Subcutaneous adipose tissue (tissue), 4 donors: ENCODE data around the gene NRXN3. TPM values are rescaled to one million over a fixed set of nuclear protein-coding genes. Genes with fewer than 3 reads are reported as not detected.

ENCODE experiments used
- total RNA-seq, 4 donors: library from RNA; depleted of rRNA; stranded (reverse); fragments of >200 nt; gene quantifications; one replicate each; pipeline ENCODE4 v1.1.0, GENCODE V29; 2016
- TF ChIP-seq, protein P1 (sequence below): fragments of 450-650 bp; IDR thresholded peaks from one replicate; pipeline ENCODE4 v1.5.1; 2016; ENCODE audit warnings: low read depth, mild to moderate bottlenecking, control low read depth, antibody characterized with exemption, moderate library complexity

Gene NRXN3
- total RNA-seq, 4 donors from 2014 or later: 0.57 to 2.4 (median 1.1) TPM; not detected in 1

DNA sequence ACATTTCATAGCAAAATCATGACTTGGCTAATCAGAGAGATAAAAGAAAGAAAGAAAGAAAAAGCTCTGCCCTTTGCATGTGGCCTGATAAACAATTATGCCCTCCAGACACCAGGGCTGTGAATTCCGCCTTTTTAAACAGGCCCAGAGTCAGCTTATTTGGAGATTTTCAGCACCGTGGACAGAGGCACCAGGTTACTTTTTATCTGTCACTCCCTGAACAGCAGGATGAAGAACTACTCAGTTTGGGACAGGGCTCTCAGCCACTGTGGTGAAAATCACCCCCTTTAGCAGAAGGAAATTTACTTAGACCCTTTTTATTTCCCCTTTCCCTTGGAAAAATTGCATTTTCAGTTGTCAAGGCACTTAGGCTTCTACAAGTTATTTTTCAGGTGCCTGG is 359.9 kb downstream of the NRXN3 start:
- TF ChIP-seq, protein P1, sequence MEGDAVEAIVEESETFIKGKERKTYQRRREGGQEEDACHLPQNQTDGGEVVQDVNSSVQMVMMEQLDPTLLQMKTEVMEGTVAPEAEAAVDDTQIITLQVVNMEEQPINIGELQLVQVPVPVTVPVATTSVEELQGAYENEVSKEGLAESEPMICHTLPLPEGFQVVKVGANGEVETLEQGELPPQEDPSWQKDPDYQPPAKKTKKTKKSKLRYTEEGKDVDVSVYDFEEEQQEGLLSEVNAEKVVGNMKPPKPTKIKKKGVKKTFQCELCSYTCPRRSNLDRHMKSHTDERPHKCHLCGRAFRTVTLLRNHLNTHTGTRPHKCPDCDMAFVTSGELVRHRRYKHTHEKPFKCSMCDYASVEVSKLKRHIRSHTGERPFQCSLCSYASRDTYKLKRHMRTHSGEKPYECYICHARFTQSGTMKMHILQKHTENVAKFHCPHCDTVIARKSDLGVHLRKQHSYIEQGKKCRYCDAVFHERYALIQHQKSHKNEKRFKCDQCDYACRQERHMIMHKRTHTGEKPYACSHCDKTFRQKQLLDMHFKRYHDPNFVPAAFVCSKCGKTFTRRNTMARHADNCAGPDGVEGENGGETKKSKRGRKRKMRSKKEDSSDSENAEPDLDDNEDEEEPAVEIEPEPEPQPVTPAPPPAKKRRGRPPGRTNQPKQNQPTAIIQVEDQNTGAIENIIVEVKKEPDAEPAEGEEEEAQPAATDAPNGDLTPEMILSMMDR: no peak

DNA sequence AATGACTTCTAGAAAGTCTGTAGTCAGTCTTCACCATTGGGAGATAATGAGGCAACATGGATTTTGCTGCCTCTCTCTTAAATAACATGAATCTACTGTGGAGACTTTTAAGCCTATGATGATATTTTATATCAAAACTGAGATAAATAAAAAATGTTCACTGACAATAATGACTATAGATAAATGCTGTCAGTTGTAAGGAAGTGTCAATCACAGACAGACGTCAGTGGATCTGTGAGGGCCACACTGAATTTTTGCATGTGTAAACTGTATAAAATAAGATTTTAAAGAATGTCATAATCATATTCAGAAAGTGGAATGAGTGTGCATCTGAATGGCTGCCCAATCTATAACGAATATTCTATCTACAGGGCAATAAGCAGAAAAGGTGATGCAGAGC is 364.0 kb downstream of the NRXN3 start:
- TF ChIP-seq, protein P1: no peak

DNA sequence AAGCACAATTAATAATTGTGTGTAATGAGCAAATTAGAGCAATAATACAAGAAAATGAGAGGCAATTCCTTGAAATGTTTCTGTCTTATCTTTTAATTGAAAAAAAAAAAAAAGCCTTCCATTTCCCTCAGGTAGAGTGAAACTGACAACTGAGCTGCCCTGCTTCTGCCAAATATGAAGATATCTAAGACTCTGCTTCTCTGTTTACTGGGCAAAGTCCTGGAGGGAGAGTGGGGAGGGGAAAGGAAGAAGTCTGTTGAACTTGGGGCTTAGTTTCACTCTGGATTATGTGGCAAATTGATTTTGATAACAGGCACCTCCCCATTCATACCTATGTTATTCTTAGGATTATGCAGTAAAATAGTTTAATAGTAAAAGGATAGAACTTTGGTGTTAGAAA is 364.9 kb downstream of the NRXN3 start:
- TF ChIP-seq, protein P1: no peak

DNA sequence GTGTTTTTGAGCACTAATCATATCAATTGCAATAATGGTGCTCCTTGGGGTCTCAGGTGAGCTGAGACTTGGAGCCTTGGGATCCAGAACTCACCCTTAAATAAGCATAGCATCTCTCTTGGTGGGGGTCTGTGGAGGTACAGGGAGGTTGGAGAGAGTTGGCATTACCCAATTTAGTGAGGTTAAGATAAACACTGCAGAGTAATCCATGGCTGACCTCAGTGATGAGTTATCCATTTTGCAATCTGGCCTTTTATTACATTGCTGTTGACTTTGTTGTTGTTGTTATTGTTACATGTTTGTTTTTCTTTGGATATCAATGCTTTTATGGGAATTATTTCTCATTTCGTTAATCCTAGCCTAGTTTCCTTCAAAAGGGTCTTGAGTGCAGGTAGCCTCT is 373.3 kb downstream of the NRXN3 start:
- TF ChIP-seq, protein P1: no peak

DNA sequence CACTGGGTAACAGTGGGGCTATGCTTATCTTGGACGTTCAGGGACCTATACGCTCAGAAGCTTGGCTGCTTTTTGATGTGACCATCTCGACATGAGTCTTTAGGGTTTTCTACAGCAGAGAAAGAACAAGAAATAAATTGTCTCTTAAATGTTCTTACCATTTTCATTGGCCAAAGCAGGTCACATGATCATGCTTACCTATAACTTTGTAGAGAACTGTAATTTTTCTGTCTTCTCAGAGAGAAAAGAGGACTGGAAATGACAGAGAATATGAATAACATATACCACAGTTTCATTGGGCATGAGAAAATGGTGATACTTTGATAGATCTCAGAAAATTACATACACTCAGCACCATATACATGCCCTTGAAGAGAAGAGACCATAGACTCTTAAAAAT is 390.9 kb downstream of the NRXN3 start:
- TF ChIP-seq, protein P1: no peak

DNA sequence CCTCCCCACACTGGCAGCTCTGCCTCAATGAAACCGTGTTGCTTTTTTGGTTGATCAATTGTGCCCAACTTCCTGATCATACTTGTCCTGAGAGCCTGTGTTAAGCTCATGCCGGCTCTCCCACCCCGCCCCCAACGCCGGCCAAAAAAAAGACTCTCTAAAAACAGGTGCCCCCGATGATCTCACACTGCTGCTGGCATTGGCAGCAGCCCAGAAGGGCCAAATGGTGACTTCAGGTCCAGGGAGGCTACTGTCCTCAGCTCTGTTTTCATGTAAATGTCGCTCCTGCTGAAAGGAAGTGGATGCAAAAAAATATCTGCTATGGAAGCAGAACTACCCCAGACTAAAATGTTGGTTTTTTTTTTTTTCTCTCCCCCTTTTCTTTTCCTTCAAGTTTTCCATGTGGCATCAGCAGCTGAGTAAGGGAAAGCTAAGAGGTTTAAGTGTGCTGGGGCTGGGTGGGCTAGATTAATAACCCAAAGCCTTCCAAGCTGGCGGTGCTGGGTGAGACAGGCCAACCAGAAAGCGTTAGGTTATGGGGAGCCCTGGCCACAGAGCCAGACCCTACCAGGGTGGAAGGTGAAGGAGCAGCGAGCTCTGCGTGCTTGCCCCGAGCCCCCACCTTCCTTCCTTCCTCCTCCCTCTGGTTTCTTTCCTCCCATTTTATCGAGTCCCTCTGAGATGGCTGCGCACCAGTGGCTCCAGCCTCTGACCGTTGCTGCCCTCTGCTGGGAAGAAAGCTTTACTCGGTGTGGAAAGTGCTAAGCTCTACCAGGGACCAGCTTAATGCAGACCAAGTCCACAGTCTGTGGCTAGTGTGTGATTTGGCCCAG is 396.1 kb downstream of the NRXN3 start:
- TF ChIP-seq, protein P1: no peak

DNA sequence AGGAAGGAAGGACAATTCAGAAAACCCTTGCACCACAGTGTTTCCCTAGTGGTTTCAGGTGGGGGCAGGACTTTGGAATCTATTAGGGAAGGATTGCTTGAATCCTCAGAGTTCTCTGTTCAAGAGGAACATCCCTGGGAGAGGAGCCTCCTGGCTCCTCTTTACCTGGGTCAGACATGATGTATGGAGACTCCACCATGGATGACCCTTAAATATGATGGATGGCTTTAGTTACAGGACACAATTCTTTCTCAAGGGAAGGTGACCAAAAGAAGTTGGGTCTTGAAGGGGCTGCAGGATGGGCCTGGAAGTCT is 396.6 kb downstream of the NRXN3 start:
- TF ChIP-seq, protein P1: no peak
